Measurements from ENCODE around the gene LTK.

Gene LTK

GRCh38 chr15:41504751-41505492, 8.7 kb downstream of the LTK start:
- Histone ChIP-seq H3K9me3 (no peaks in the 10 kb centered on the region), H3K27me3 (peaks cover 14% of the 10 kb centered on the region; the same call in 1 of the 2 replicates)
- TF ChIP-seq, protein P1, sequence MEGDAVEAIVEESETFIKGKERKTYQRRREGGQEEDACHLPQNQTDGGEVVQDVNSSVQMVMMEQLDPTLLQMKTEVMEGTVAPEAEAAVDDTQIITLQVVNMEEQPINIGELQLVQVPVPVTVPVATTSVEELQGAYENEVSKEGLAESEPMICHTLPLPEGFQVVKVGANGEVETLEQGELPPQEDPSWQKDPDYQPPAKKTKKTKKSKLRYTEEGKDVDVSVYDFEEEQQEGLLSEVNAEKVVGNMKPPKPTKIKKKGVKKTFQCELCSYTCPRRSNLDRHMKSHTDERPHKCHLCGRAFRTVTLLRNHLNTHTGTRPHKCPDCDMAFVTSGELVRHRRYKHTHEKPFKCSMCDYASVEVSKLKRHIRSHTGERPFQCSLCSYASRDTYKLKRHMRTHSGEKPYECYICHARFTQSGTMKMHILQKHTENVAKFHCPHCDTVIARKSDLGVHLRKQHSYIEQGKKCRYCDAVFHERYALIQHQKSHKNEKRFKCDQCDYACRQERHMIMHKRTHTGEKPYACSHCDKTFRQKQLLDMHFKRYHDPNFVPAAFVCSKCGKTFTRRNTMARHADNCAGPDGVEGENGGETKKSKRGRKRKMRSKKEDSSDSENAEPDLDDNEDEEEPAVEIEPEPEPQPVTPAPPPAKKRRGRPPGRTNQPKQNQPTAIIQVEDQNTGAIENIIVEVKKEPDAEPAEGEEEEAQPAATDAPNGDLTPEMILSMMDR (IDR thresholded peaks at IDR 0.05; ENCODE audit: low read depth, low read length): no peak

DNA sequence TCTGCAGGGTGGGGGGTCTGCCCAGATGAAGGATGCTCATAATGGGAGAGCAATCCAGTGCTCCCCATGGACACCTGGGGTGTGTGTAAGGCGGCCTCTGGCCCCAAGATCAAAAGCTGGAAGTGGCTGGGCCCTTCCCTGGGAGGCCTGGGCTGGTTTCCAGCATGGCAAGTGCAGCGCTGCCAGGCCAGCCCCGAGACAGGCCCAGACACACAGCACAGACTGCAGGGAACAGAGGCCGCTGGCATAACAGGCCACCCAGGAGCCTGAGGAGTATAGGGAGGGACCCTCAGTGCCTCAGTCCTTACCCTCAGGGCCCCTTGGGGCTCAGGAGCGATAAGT, 10.0 kb downstream of the LTK start:
- H3K36me3 ChIP-seq: no peaks in the 10 kb centered on the region; the same call in 1 of the 2 replicates
- DNase-seq: no peak
- peaks cover 14% of the 10 kb centered on the region; the same call in 1 of the 2 replicates for H3K27me3 ChIP-seq
- no peak overlapping the region for H3K4me3 ChIP-seq (ENCODE audit: low read depth, low read length)
- TF ChIP-seq, protein P1 (IDR thresholded peaks at IDR 0.05; ENCODE audit: low read depth, low read length): no peak
- no peaks in the 10 kb centered on the region for H3K9me3 ChIP-seq
- H3K4me1 ChIP-seq: 0 out of 2 replicates have a peak, but pooled peaks cover 3% of the 10 kb centered on the region

More at GRCh38 chr15:41504751-41505492, 8.7 kb downstream of the LTK start:
- Histone ChIP-seq H3K36me3 (no peaks in the 10 kb centered on the region; the same call in 1 of the 2 replicates), H3K4me1 (0 out of 2 replicates have a peak, but pooled peaks cover 3% of the 10 kb centered on the region), H3K4me3 (ENCODE audit: low read depth, low read length) (no peak overlapping the region)
- DNase-seq: no peak

DNA sequence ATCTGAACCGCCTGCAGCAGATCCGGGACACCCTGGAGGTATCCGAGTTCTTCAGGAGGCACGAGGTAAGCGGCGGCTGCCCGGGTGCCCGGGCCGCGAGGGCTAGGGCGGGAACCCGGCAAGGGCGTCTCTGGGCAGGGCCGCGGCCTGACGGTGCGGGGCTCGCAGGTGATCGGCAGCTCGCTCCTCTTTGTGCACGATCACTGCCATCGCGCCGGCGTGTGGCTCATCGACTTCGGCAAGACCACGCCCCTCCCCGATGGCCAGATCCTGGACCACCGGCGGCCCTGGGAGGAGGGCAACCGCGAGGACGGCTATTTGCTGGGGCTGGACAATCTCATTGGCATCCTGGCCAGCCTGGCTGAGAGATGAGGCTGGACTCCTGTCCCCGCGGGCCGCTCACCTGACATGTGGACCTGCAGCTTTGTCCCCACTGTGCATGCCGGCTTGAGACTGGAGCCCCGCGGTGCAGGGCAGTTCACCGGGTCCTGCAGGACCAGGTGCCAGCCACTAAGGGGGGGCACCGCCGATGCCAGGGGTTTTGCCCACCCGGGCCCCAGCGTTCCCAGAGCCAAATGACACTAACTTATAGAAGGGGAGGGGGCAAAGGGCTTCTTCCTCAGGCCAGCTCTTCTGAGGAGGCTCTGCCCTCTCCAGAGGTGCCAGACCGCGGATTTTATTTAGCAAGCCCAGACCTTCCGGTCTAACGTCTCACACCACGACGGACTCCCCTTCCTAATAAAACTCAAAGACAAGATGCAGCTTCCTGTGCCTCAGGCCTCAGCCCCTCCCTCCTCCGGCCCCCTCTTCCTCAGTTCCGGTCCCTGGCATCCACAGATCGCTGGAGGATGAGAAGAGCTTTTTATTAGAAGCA, 10.6 kb downstream of the LTK start:
- Histone ChIP-seq H3K36me3 (no peaks in the 10 kb centered on the region; the same call in 1 of the 2 replicates), H3K4me1 (0 out of 2 replicates have a peak, but pooled peaks cover 3% of the 10 kb centered on the region), H3K4me3 (ENCODE audit: low read depth, low read length) (no peak overlapping the region), H3K27me3 (peaks cover 14% of the 10 kb centered on the region; the same call in 1 of the 2 replicates), H3K9me3 (no peaks in the 10 kb centered on the region)
- TF ChIP-seq, protein P1 (IDR thresholded peaks at IDR 0.05; ENCODE audit: low read depth, low read length): no peak
- DNase-seq: no peak

- TF ChIP-seq, protein P1 (IDR thresholded peaks at IDR 0.05; ENCODE audit: low read depth, low read length): no peak
- no peaks in the 10 kb centered on the region; the same call in 1 of the 2 replicates for H3K36me3 ChIP-seq
- peaks cover 14% of the 10 kb centered on the region; the same call in 1 of the 2 replicates for H3K27me3 ChIP-seq
- peak overlapping the region; percentile 52 for H3K4me3 ChIP-seq (ENCODE audit: low read depth, low read length)
- 0 out of 2 replicates have a peak, but pooled peaks cover 3% of the 10 kb centered on the region for H3K4me1 ChIP-seq
- no peaks in the 10 kb centered on the region for H3K9me3 ChIP-seq
- no peak for DNase-seq
These were observed 11.5 kb downstream of the LTK start for GRCh38 chr15:41501931-41502794.

DNA sequence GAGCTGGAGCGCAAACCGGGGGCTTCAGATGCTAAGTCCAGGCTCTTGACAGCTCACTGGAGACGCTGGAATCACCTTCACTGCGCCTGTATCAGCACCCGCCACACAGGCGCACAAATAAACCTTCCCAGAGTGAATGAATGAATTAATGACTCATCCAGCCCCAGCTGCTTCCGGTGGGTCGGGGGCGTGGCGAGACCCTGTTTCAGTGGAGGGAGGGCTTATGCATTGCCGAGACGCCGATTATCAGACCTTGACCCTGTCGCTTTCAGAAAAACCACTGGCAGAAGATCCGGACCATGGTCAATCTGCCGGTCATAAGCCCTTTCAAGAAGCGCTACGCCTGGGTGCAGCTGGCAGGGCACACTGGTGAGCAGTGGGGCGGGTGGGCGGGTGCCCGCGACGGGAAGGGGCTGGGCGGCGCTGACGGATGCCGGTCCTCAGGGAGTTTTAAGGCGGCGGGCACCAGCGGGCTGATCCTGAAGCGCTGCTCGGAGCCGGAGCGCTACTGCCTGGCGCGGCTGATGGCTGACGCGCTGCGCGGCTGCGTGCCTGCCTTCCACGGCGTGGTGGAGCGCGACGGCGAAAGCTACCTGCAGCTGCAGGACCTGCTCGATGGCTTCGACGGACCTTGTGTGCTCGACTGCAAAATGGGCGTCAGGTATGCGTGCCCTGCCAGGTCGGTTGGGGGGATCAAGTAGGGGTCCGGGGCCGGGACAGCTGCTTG, 12.3 kb downstream of the LTK start:
- Histone ChIP-seq H3K4me1 (0 out of 2 replicates have a peak, but pooled peaks cover 3% of the 10 kb centered on the region), H3K9me3 (no peaks in the 10 kb centered on the region), H3K4me3 (ENCODE audit: low read depth, low read length) (peak overlapping the region; percentile 52), H3K36me3 (no peaks in the 10 kb centered on the region; the same call in 1 of the 2 replicates), H3K27me3 (peaks cover 14% of the 10 kb centered on the region; the same call in 1 of the 2 replicates)
- peak; percentile 73 for DNase-seq
- TF ChIP-seq, protein P1 (IDR thresholded peaks at IDR 0.05; ENCODE audit: low read depth, low read length): no peak

Measured in BE2C (cell line).